Panc1 (cell line): ENCODE data around the gene BATF3. TPM values are rescaled to one million over a fixed set of nuclear protein-coding genes. Genes with fewer than 3 reads are reported as not detected.

ENCODE experiments used
- ATAC-seq: fragments of 200-7000 bp; cut with Tn5 transposase; 2 replicates; pipeline ENCODE4 v1.9.1; 2020; ENCODE audit warnings: mild to moderate bottlenecking, moderate library complexity
- BruUV-seq: library from RNA; stranded (reverse); fragments of 400-500 nt; replicated peaks from 2 replicates; lab custom pipeline; 2021; lab: Mats Ljungman, UMichigan
- CTCF ChIA-PET: fragments of 300-600 bp; sonication (Branson Sonifier 250); formaldehyde crosslinking; loops from one replicate; lab custom pipeline; 2022; ENCODE audit warnings: antibody characterized with exemption; lab: Charles Lee
- POLR2A ChIA-PET: fragments of 300-600 bp; sonication (Branson Sonifier 250); formaldehyde crosslinking; loops from one replicate; lab custom pipeline; 2022; ENCODE audit warnings: antibody characterized with exemption; lab: Charles Lee
- DNase-seq: peaks from one replicate; pipeline ENCODE4 v3.0.0-alpha.2; 2010; ENCODE audit warnings: low read depth, low spot score
- H3K27ac ChIP-seq: 2 replicates; pipeline ENCODE4 v1.5.1; 2011; ENCODE audit warnings: mild to moderate bottlenecking, low read length, inconsistent platforms
- H3K27me3 ChIP-seq: fragments of 200-500 bp; sonication (Bioruptor generic); 2 replicates; pipeline ENCODE4 v1.6.0; 2014; ENCODE audit warnings: low read length, inconsistent platforms; ENCODE audit not compliant: control insufficient read depth, insufficient read depth
- H3K36me3 ChIP-seq: fragments of 200-500 bp; sonication (Bioruptor generic); 2 replicates; pipeline ENCODE4 v1.5.1; 2014; ENCODE audit warnings: inconsistent platforms, mild to moderate bottlenecking, low read length, moderate library complexity; ENCODE audit not compliant: control insufficient read depth, insufficient read depth
- H3K4me1 ChIP-seq: 2 replicates; pipeline ENCODE4 v1.5.1; 2011; ENCODE audit warnings: inconsistent platforms, mild to moderate bottlenecking, low read length, moderate library complexity; ENCODE audit not compliant: control insufficient read depth, insufficient read depth
- H3K4me3 ChIP-seq, 2 experiments: 2 replicates each; pipeline ENCODE4 v1.5.1; 2011 to 2012; ENCODE audit warnings: low read depth in 2 of 2, low read length in 2 of 2, mild to moderate bottlenecking in 2 of 2, inconsistent platforms in 1 of 2, moderate library complexity in 1 of 2
- H3K9me3 ChIP-seq: fragments of 200-500 bp; sonication (Bioruptor generic); 2 replicates; pipeline ENCODE4 v1.5.1; 2014; ENCODE audit warnings: low read depth, mild to moderate bottlenecking, inconsistent platforms, low read length, moderate library complexity; ENCODE audit not compliant: control insufficient read depth, insufficient read depth
- CTCF ChIP-seq: fragments of 450-650 bp; IDR thresholded peaks from 2 replicates; pipeline ENCODE4 v1.5.1; 2017; ENCODE audit warnings: mild to moderate bottlenecking
- POLR2AphosphoS5 ChIP-seq: IDR thresholded peaks from 2 replicates; pipeline ENCODE4 v1.6.1; 2012; ENCODE audit warnings: mild to moderate bottlenecking, low read depth, low read length, moderate library complexity
- SIN3A ChIP-seq: IDR thresholded peaks from 2 replicates; pipeline ENCODE4 v1.6.1; 2012; ENCODE audit warnings: low read depth, mild to moderate bottlenecking, low read length, moderate library complexity, borderline replicate concordance; ENCODE audit not compliant: insufficient read depth
- TCF7L2 ChIP-seq: IDR thresholded peaks from 2 replicates; pipeline ENCODE4 v1.6.1; 2011; ENCODE audit warnings: mild to moderate bottlenecking, low read depth, low read length, inconsistent platforms
- in situ Hi-C: cut with HindIII; loops from 2 replicates; pipeline ENCODE4 v1.10.0; 2016; ENCODE audit warnings: low sequenced_read_pairs, low pct_unique_long_range_greater_than_20kb
- intact Hi-C: fragments of 100-400 bp; cut with micrococcal nuclease; formaldehyde crosslinking; loops from one replicate; pipeline ENCODE4 v1.10.0; 2022; ENCODE audit not compliant: unreplicated experiment
- total RNA-seq: library from RNA; stranded (reverse); gene quantifications from one replicate; pipeline ENCODE4 v1.2.1, GENCODE V29; 2021; ENCODE audit not compliant: unreplicated experiment
- TF ChIP-seq, protein P1 (sequence below), 2 experiments: IDR thresholded peaks; 2 replicates each; pipeline ENCODE4 v1.6.1; 2011 to 2012; ENCODE audit warnings: low read depth in 2 of 2, control low read depth in 1 of 2, low read length in 1 of 2, mild to moderate bottlenecking in 1 of 2, moderate library complexity in 1 of 2; ENCODE audit not compliant: insufficient read depth in 1 of 2

BATF3 gene
- total RNA-seq, 1 experiment from 2014 or later, result 2.4 TPM

DNA sequence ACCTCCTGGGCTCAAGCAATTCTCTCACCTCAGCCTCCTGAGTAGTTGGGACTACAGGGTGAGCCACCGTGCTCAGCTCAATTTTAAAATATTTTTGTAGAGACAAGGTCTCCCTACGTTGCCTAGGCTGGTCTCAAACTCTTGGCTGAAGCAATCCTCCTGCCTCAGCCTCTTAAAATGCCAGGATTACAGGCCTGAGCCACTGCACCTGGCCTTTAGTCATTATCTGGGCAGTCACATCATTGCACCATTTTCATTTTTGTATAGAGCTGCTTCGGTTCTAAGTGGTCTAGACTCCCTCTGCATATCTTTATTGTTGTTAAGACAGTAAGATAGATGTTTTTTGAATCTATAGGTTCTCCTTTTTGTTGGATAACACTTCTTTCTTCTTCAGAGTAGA, 51.2 kb downstream of the BATF3 start:
- ChIA-PET POLR2A (no interaction called here), CTCF (interaction anchor here (0.6 kb wide), 1 partner anchor 299 kb away, joined by 3 read pairs; no protein-coding TSS in a partner anchor)

DNA sequence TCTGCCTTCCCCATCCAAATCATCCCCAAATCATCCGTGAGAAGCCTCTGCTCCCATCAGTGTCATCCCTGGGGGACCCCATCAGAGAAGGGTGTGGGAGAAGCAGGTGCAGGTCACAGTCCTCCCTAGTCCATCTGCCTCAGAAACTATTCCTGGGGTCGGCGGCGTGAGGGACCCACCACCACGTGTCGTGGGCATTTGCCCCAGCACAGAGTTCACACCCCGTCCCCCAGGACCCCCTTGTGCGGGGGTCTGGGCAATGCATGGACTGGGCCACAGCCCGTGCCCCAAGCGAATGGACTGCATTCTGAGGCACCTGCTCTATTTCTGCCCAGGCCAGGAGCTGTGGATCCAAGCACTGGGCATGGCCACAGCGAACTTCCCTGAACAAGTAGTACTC, 52.6 kb downstream of the BATF3 start:
- ChIA-PET CTCF (no interaction called here), POLR2A (no interaction called here)
- no peaks in the 10 kb centered on the region for H3K27me3 ChIP-seq
- no peak overlapping the region for H3K27ac ChIP-seq
- no peaks in the 10 kb centered on the region for H3K36me3 ChIP-seq
- no peaks in the 10 kb centered on the region for H3K9me3 ChIP-seq
- in situ Hi-C loops, result no loop called here
- no peak for TF ChIP-seq CTCF
- no peak for TF ChIP-seq TCF7L2
- TF ChIP-seq SIN3A, result no peak
- DNase-seq (no peak), ATAC-seq (no peak)
- no peak overlapping the region for H3K4me3 ChIP-seq
- no TSS peak for BruUV-seq
- no peaks in the 10 kb centered on the region for H3K4me1 ChIP-seq
- intact Hi-C loops, result no loop called here

More for the DNA sequence above, 51.2 kb downstream of the BATF3 start:
- Histone ChIP-seq H3K27me3 (no peaks in the 10 kb centered on the region), H3K36me3 (no peaks in the 10 kb centered on the region), H3K9me3 (no peaks in the 10 kb centered on the region), H3K4me3 (no peak overlapping the region), H3K27ac (no peak overlapping the region), H3K4me1 (no peaks in the 10 kb centered on the region)
- BruUV-seq, result no TSS peak
- DNase-seq (no peak), ATAC-seq (no peak)
- in situ Hi-C loops (no loop called here), intact Hi-C loops (no loop called here)
- TF ChIP-seq TCF7L2 (no peak), CTCF (no peak), SIN3A (no peak), POLR2AphosphoS5 (no peak)
- TF ChIP-seq, protein P1, sequence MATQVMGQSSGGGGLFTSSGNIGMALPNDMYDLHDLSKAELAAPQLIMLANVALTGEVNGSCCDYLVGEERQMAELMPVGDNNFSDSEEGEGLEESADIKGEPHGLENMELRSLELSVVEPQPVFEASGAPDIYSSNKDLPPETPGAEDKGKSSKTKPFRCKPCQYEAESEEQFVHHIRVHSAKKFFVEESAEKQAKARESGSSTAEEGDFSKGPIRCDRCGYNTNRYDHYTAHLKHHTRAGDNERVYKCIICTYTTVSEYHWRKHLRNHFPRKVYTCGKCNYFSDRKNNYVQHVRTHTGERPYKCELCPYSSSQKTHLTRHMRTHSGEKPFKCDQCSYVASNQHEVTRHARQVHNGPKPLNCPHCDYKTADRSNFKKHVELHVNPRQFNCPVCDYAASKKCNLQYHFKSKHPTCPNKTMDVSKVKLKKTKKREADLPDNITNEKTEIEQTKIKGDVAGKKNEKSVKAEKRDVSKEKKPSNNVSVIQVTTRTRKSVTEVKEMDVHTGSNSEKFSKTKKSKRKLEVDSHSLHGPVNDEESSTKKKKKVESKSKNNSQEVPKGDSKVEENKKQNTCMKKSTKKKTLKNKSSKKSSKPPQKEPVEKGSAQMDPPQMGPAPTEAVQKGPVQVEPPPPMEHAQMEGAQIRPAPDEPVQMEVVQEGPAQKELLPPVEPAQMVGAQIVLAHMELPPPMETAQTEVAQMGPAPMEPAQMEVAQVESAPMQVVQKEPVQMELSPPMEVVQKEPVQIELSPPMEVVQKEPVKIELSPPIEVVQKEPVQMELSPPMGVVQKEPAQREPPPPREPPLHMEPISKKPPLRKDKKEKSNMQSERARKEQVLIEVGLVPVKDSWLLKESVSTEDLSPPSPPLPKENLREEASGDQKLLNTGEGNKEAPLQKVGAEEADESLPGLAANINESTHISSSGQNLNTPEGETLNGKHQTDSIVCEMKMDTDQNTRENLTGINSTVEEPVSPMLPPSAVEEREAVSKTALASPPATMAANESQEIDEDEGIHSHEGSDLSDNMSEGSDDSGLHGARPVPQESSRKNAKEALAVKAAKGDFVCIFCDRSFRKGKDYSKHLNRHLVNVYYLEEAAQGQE (IDR thresholded peaks at IDR 0.05; ENCODE audit: insufficient read depth in 1 of 2, low read depth in 2 of 2, low read length in 1 of 2), result no peak
